Esophagus squamous epithelium (tissue), 5 donors: ENCODE data around the gene CAV2. TPM values are rescaled to one million over a fixed set of nuclear protein-coding genes. Genes with fewer than 3 reads are reported as not detected.
A peak's percentile ranks its signal among the peaks of the same experiment; 100 is the strongest.

ENCODE experiments used
- DNase-seq: peaks from one replicate; lab custom pipeline; 2025; lab: John Stamatoyannopoulos, UW
- H3K27ac ChIP-seq, 4 donors: fragments of 200-600 bp; sonication (generic); one replicate each; pipeline ENCODE4 v1.5.1; 2016 to 2019; ENCODE audit warnings: mild to moderate bottlenecking in 1 of 4
- H3K27me3 ChIP-seq, 4 donors: fragments of 200-600 bp; sonication (generic); 1 replicate in 3 of 4; 2 replicates in 1 of 4; pipeline versions ENCODE4 v1.5.1 to v1.6.0; 2017 to 2021; ENCODE audit warnings: antibody characterized with exemption in 1 of 4
- H3K36me3 ChIP-seq, 3 donors: fragments of 200-600 bp; sonication (generic); one replicate each; pipeline ENCODE4 v1.5.1; 2016 to 2019
- H3K4me1 ChIP-seq, 3 donors: fragments of 200-600 bp; sonication (generic); one replicate each; pipeline ENCODE4 v1.5.1; 2017 to 2019
- H3K4me3 ChIP-seq, 4 donors: fragments of 200-600 bp; sonication (generic); 1 replicate in 3 of 4; 2 replicates in 1 of 4; pipeline ENCODE4 v1.5.1; 2016 to 2019; ENCODE audit warnings: mild to moderate bottlenecking in 2 of 4, moderate library complexity in 1 of 4
- H3K9me3 ChIP-seq, 3 donors: fragments of 200-600 bp; sonication (generic); one replicate each; pipeline ENCODE4 v1.5.1; 2016 to 2019
- CTCF ChIP-seq, 6 experiments: fragments of 450-650 bp in 4 of 6; fragments of 200-600 bp in 2 of 6; sonication (generic) in 2 of 6; IDR thresholded peaks; one replicate each; pipeline ENCODE4 v1.5.1; 2016 to 2019; ENCODE audit warnings: antibody characterized with exemption in 6 of 6, mild to moderate bottlenecking in 4 of 6, moderate library complexity in 4 of 6
- POLR2A ChIP-seq, 4 donors: fragments of 450-650 bp; IDR thresholded peaks; one replicate each; pipeline ENCODE4 v1.6.1; 2017; ENCODE audit warnings: antibody characterized with exemption in 4 of 4, mild to moderate bottlenecking in 4 of 4, moderate library complexity in 3 of 4
- WGBS, 2 donors: methylation state at CpG; one replicate each; pipeline ENCODE4 v1.1.5; 2018; 5-methylcytosine and 5-hydroxymethylcytosine counted together
- intact Hi-C: fragments of 100-400 bp; cut with DNase I; formaldehyde crosslinking; loops from one replicate; pipeline ENCODE4 v1.15.0; 2022
- total RNA-seq, 4 donors: library from RNA; depleted of rRNA; stranded (reverse); fragments of >200 nt; gene quantifications; one replicate each; pipeline ENCODE4 v1.1.0, GENCODE V29; 2016
- donor health status: DM: yes; HTN: yes; CAD: no.

CAV2 gene
- total RNA-seq, 4 donors from 2014 or later = 31.8 to 85.3 (median 73.4) TPM

GRCh38 chr7:116518961-116519360 lies 19.4 kb downstream of the CAV2 start:
- DNase-seq = no peak
- TF ChIP-seq CTCF (IDR thresholded peaks at IDR 0.05) (no peak), POLR2A (IDR thresholded peaks at IDR 0.05) (no peak)
- peaks cover 5 to 29% (median 16%) of the 10 kb centered on the region in 3 donors for H3K4me1 ChIP-seq
- H3K27ac ChIP-seq = no peak overlapping the region
- H3K9me3 ChIP-seq = no peaks in the 10 kb centered on the region
- H3K27me3 ChIP-seq = no peaks in the 10 kb centered on the region
- H3K4me3 ChIP-seq = no peak overlapping the region
- intact Hi-C loops = no loop called here
- H3K36me3 ChIP-seq = no peaks in the 10 kb centered on the region

GRCh38 chr7:116521046-116521664 lies 21.6 kb downstream of the CAV2 start:
- peaks cover 16 to 49% (median 19%) of the 10 kb centered on the region in 3 donors for H3K4me1 ChIP-seq
- H3K9me3 ChIP-seq = no peaks in the 10 kb centered on the region
- intact Hi-C loops = no loop called here
- WGBS, 2 donors = 81 to 91% methylated on average over 6 of the region's 6 CpGs
- H3K36me3 ChIP-seq = no peaks in the 10 kb centered on the region
- TF ChIP-seq POLR2A (IDR thresholded peaks at IDR 0.05) (no peak), CTCF (IDR thresholded peaks at IDR 0.05) (no peak)
- H3K27ac ChIP-seq = peak overlapping the region in 3 of 4 donors; percentile 53 to 97 (median 93)
- H3K4me3 ChIP-seq = no peak overlapping the region
- DNase-seq = no peak
- peaks cover 0 to 12% (median 0%) of the 10 kb centered on the region in 4 donors for H3K27me3 ChIP-seq

GRCh38 chr7:116522247-116522646 lies 22.7 kb downstream of the CAV2 start:
- 32 to 37% methylated on average over 5 of the region's 5 CpGs for WGBS, 2 donors
- peak overlapping the region; percentile 47 to 97 (median 73) for H3K27ac ChIP-seq
- TF ChIP-seq POLR2A (IDR thresholded peaks at IDR 0.05) (no peak), CTCF (IDR thresholded peaks at IDR 0.05) (no peak)

GRCh38 chr7:116524221-116524608 lies 24.7 kb downstream of the CAV2 start:
- peak overlapping the region; percentile 93 to 98 (median 95) for H3K27ac ChIP-seq
- WGBS, 2 donors = 10 to 19% methylated on average over 7 to 10 of the region's 10 CpGs
- intact Hi-C loops = no loop called here
- TF ChIP-seq POLR2A (IDR thresholded peaks at IDR 0.05) = no peak
- no peak for TF ChIP-seq CTCF (IDR thresholded peaks at IDR 0.05)
- H3K9me3 ChIP-seq = no peaks in the 10 kb centered on the region
- no peak for DNase-seq
- H3K4me3 ChIP-seq = peak overlapping the region; percentile 56 to 90 (median 75)
- peaks cover 0 to 10% (median 0%) of the 10 kb centered on the region in 3 donors for H3K36me3 ChIP-seq
- peaks cover 24 to 79% (median 28%) of the 10 kb centered on the region in 3 donors for H3K4me1 ChIP-seq
- H3K27me3 ChIP-seq = peaks cover 0 to 16% (median 0%) of the 10 kb centered on the region in 4 donors

More at GRCh38 chr7:116522247-116522646, 22.7 kb downstream of the CAV2 start:
- peaks cover 0 to 16% (median 0%) of the 10 kb centered on the region in 4 donors for H3K27me3 ChIP-seq
- no peaks in the 10 kb centered on the region for H3K9me3 ChIP-seq
- H3K36me3 ChIP-seq = no peaks in the 10 kb centered on the region
- intact Hi-C loops = no loop called here
- DNase-seq = no peak
- H3K4me3 ChIP-seq = no peak overlapping the region
- peaks cover 20 to 60% (median 20%) of the 10 kb centered on the region in 3 donors for H3K4me1 ChIP-seq

- TF ChIP-seq CTCF (IDR thresholded peaks at IDR 0.05) = peak in 4 of 6 experiments; percentile 8 to 46 (median 40)
- peak in 2 of 4 donors; percentile 68 to 70 for TF ChIP-seq POLR2A (IDR thresholded peaks at IDR 0.05)
- no peaks in the 10 kb centered on the region for H3K9me3 ChIP-seq
- no peak for DNase-seq
- peaks cover 0 to 16% (median 0%) of the 10 kb centered on the region in 4 donors for H3K27me3 ChIP-seq
- peaks cover 0 to 12% (median 0%) of the 10 kb centered on the region in 3 donors for H3K36me3 ChIP-seq
- H3K4me3 ChIP-seq = peak within 1 kb of the TSS; percentile 56 to 90 (median 75)
- intact Hi-C loops = loop anchor here (5.0 kb wide), 2 partner anchors 207 to 267 kb away; no protein-coding TSS in a partner anchor
- 0 to 1% methylated on average over 16 to 31 of the region's 42 CpGs for WGBS, 2 donors
- H3K4me1 ChIP-seq = peaks cover 24 to 85% (median 28%) of the 10 kb centered on the region in 3 donors
- H3K27ac ChIP-seq = peak within 1 kb of the TSS; percentile 93 to 98 (median 95)
These were observed 25.2 kb downstream of the CAV2 start, which contains the start of gene CAV1 for GRCh38 chr7:116524609-116525297. Gene CAV1 (plus strand): TSS chr7:116525036. CDS start chr7:116525063, 27 bp downstream.
